Neural cell (in vitro differentiated cells): ENCODE results near the gene GEMIN2.
"Not testable (repeated sequence)": the region's sequence is repeated elsewhere in the genome, so short reads cannot be mapped to it uniquely, and the experiment has no call there.

Experiments used
- EP300 ChIP-seq: fragments of 450-650 bp; conservative IDR thresholded peaks from 2 replicates; pipeline ENCODE4 v1.6.1; 2014; ENCODE audit warnings: antibody characterized with exemption, mild to moderate bottlenecking, moderate library complexity; ENCODE audit not compliant: poor library complexity, severe bottlenecking
- EZH2 ChIP-seq: fragments of 200-600, 300-800 bp; shearing (Covaris generic), sonication (generic); IDR thresholded peaks from 2 replicates; pipeline ENCODE4 v1.6.1; 2014; ENCODE audit warnings: antibody characterized with exemption, low read length, borderline replicate concordance, mild to moderate bottlenecking; ENCODE audit not compliant: insufficient read depth, poor library complexity, severe bottlenecking
- MXI1 ChIP-seq: fragments of 450-650 bp; conservative IDR thresholded peaks from 2 replicates; pipeline ENCODE4 v1.6.1; 2014; ENCODE audit warnings: antibody characterized with exemption, mild to moderate bottlenecking; ENCODE audit not compliant: poor library complexity, severe bottlenecking
- POLR2AphosphoS5 ChIP-seq: IDR thresholded peaks from 2 replicates; pipeline ENCODE4 v1.6.1; 2012
- RAD21 ChIP-seq: fragments of 450-650 bp; conservative IDR thresholded peaks from 2 replicates; pipeline ENCODE4 v1.6.1; 2014; ENCODE audit warnings: antibody characterized with exemption, mild to moderate bottlenecking, moderate library complexity
- SMC3 ChIP-seq: fragments of 450-650 bp; conservative IDR thresholded peaks from 2 replicates; pipeline ENCODE4 v1.6.1; 2014; ENCODE audit warnings: antibody characterized with exemption, mild to moderate bottlenecking, moderate library complexity; ENCODE audit not compliant: poor library complexity
- TAF1 ChIP-seq: IDR thresholded peaks from 2 replicates; pipeline ENCODE4 v1.6.1; 2012; ENCODE audit warnings: low read depth
- TF ChIP-seq, protein P1 (sequence below): IDR thresholded peaks from 2 replicates; pipeline ENCODE4 v1.6.1; 2012; ENCODE audit warnings: borderline replicate concordance
- TF ChIP-seq, protein P2 (sequence below): fragments of 450-650 bp; IDR thresholded peaks from 2 replicates; pipeline ENCODE4 v1.5.1; 2014; ENCODE audit warnings: antibody characterized with exemption, mild to moderate bottlenecking, moderate library complexity; ENCODE audit not compliant: poor library complexity, severe bottlenecking

DNA sequence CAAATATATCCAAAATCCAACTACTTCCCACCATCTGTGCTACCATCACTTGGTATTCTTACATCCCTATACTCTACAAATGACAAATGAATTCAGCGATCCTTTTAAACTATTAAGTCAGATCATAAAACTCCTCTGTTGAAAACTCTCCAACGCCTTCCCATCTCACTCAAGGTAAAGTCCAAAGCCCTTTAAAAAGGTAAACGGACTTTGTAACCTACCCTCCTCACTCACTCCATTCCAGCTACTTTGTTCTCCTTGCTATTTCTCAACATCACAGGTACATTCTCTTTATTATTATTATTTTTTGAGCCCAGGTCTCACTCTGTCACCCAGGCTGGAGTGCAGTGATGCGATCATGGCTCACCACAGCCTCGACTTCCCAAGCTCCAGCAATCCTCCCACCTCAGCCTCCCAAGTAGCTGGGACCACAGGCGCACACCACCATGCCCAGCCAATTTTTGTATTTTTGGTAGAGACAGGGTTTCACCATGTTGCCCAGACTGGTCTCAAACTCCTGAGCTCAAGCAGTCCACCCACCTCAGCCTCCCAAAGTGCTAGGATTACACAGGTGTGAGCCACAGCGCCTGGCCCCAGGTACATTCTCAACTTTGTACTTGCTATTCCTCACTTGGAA, 44.8 kb upstream of the GEMIN2 start:
- TF ChIP-seq, protein P1, sequence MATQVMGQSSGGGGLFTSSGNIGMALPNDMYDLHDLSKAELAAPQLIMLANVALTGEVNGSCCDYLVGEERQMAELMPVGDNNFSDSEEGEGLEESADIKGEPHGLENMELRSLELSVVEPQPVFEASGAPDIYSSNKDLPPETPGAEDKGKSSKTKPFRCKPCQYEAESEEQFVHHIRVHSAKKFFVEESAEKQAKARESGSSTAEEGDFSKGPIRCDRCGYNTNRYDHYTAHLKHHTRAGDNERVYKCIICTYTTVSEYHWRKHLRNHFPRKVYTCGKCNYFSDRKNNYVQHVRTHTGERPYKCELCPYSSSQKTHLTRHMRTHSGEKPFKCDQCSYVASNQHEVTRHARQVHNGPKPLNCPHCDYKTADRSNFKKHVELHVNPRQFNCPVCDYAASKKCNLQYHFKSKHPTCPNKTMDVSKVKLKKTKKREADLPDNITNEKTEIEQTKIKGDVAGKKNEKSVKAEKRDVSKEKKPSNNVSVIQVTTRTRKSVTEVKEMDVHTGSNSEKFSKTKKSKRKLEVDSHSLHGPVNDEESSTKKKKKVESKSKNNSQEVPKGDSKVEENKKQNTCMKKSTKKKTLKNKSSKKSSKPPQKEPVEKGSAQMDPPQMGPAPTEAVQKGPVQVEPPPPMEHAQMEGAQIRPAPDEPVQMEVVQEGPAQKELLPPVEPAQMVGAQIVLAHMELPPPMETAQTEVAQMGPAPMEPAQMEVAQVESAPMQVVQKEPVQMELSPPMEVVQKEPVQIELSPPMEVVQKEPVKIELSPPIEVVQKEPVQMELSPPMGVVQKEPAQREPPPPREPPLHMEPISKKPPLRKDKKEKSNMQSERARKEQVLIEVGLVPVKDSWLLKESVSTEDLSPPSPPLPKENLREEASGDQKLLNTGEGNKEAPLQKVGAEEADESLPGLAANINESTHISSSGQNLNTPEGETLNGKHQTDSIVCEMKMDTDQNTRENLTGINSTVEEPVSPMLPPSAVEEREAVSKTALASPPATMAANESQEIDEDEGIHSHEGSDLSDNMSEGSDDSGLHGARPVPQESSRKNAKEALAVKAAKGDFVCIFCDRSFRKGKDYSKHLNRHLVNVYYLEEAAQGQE: not testable (repeated sequence)
- TF ChIP-seq, protein P2, sequence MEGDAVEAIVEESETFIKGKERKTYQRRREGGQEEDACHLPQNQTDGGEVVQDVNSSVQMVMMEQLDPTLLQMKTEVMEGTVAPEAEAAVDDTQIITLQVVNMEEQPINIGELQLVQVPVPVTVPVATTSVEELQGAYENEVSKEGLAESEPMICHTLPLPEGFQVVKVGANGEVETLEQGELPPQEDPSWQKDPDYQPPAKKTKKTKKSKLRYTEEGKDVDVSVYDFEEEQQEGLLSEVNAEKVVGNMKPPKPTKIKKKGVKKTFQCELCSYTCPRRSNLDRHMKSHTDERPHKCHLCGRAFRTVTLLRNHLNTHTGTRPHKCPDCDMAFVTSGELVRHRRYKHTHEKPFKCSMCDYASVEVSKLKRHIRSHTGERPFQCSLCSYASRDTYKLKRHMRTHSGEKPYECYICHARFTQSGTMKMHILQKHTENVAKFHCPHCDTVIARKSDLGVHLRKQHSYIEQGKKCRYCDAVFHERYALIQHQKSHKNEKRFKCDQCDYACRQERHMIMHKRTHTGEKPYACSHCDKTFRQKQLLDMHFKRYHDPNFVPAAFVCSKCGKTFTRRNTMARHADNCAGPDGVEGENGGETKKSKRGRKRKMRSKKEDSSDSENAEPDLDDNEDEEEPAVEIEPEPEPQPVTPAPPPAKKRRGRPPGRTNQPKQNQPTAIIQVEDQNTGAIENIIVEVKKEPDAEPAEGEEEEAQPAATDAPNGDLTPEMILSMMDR: not testable (repeated sequence)
- TF ChIP-seq POLR2AphosphoS5, MXI1, TAF1, EP300, EZH2, RAD21, SMC3: not testable (repeated sequence)
